ENCODE data around the gene ZC3H7A. TPM values are rescaled to one million over a fixed set of nuclear protein-coding genes. Genes with fewer than 3 reads are reported as not detected.

ZC3H7A gene
- total RNA-seq, 1 experiment from 2014 or later = 43.1 TPM

GRCh38 chr16:11740567-11740966 is 56.5 kb downstream of the ZC3H7A start:
- H4K8ac ChIP-seq (replicated peaks; ENCODE audit: insufficient read length, low read depth, low read length) = no peak overlapping the region
- no peaks in the 10 kb centered on the region for H3K27me3 Mint-ChIP-seq (ENCODE audit: low read depth)
- no peak overlapping the region for H3K4ac ChIP-seq (ENCODE audit: low read depth, low read length)
- no peaks in the 10 kb centered on the region for H3K27me3 ChIP-seq (ENCODE audit: insufficient read depth, low read length)
- H3K4me3 Mint-ChIP-seq = peak overlapping the region; percentile 83 to 97; a peak in 4 of 5 replicates
- no peak overlapping the region for H3K18ac ChIP-seq (ENCODE audit: insufficient read length, low read depth, low read length)
- H3K4me2 ChIP-seq (ENCODE audit: insufficient read depth, insufficient read length, low read length) = no peak overlapping the region
- H2BK12ac ChIP-seq (ENCODE audit: insufficient read length, low read depth, low read length) = no peak overlapping the region
- no peaks in the 10 kb centered on the region for H4K20me1 ChIP-seq (ENCODE audit: control insufficient read depth, insufficient read depth, insufficient read length)
- no peak overlapping the region for H3K14ac ChIP-seq (ENCODE audit: insufficient read depth, low read length)
- H3K9me3 ChIP-seq (ENCODE audit: control insufficient read depth, low read depth, low read length) = no peaks in the 10 kb centered on the region
- H2BK120ac ChIP-seq (ENCODE audit: low read depth, low read length, poor library complexity, severe bottlenecking) = no peak overlapping the region
- no peak for TF ChIP-seq CTCF (conservative IDR thresholded peaks at IDR 0.05)
- H3K9me3 Mint-ChIP-seq = no peaks in the 10 kb centered on the region
- no peak overlapping the region for H3K56ac ChIP-seq (ENCODE audit: insufficient read length, low read depth, low read length)
- no peak overlapping the region for H3T11ph ChIP-seq (ENCODE audit: low read length)
- H3K27ac ChIP-seq (ENCODE audit: insufficient read length, low read depth, low read length) = no peak overlapping the region
- H3K79me1 ChIP-seq (ENCODE audit: insufficient read depth, low read depth, low read length, poor library complexity, severe bottlenecking) = peaks cover 4% of the 10 kb centered on the region
- H2BK20ac ChIP-seq (ENCODE audit: low read depth, low read length, poor library complexity, severe bottlenecking) = no peak overlapping the region
- WGBS (ENCODE audit: extremely low coverage, insufficient read length, low lambda C conversion rate) = no CpG with 5 or more reads among the region's 3 CpGs
- H3K27ac Mint-ChIP-seq = no peak overlapping the region
- H3K23ac ChIP-seq (ENCODE audit: insufficient read length, low read depth, low read length) = no peak overlapping the region
- H2AK5ac ChIP-seq (ENCODE audit: insufficient read length, low read length) = no peak overlapping the region
- peaks cover 25 to 26% of the 10 kb centered on the region in 2 experiments for H3K4me1 Mint-ChIP-seq
- peaks cover 0 to 15% (median 12%) of the 10 kb centered on the region in 3 experiments; a peak in 6 of 7 replicates for H3K36me3 Mint-ChIP-seq (ENCODE audit: insufficient read depth in 1 of 3, low read depth in 3 of 3)
- H3K4me1 ChIP-seq (ENCODE audit: insufficient read depth, low read length) = no peaks in the 10 kb centered on the region
- H4K5ac ChIP-seq (ENCODE audit: insufficient read length, low read depth, low read length) = no peak overlapping the region
- H2BK5ac ChIP-seq (ENCODE audit: insufficient read length, low read length) = no peak overlapping the region
- DNase-seq = no peak
- H2BK15ac ChIP-seq (ENCODE audit: low read depth, low read length) = no peak overlapping the region
- no peak overlapping the region for H2AFZ ChIP-seq (ENCODE audit: low read length)
- H3K79me2 ChIP-seq (ENCODE audit: insufficient read depth, low read length) = 0 out of 2 replicates have a peak, but pooled peaks cover 4% of the 10 kb centered on the region
- no peak overlapping the region for H4K91ac ChIP-seq (ENCODE audit: insufficient read length, low read depth, low read length)
- H3K9ac ChIP-seq (ENCODE audit: extremely low read depth, insufficient read length, low read length) = no peak overlapping the region
- H3K23me2 ChIP-seq (ENCODE audit: insufficient read length, low read depth, low read length, poor library complexity, severe bottlenecking) = peaks cover 6% of the 10 kb centered on the region
